ENCODE measurements around the gene ZNF500. TPM values are rescaled to one million over a fixed set of nuclear protein-coding genes. Genes with fewer than 3 reads are reported as not detected.
A peak's percentile ranks its signal among the peaks of the same experiment; 100 is the strongest.

ZNF500 gene
- total RNA-seq, 2 donors from 2014 or later, result 6.1 to 21.2 TPM

DNA sequence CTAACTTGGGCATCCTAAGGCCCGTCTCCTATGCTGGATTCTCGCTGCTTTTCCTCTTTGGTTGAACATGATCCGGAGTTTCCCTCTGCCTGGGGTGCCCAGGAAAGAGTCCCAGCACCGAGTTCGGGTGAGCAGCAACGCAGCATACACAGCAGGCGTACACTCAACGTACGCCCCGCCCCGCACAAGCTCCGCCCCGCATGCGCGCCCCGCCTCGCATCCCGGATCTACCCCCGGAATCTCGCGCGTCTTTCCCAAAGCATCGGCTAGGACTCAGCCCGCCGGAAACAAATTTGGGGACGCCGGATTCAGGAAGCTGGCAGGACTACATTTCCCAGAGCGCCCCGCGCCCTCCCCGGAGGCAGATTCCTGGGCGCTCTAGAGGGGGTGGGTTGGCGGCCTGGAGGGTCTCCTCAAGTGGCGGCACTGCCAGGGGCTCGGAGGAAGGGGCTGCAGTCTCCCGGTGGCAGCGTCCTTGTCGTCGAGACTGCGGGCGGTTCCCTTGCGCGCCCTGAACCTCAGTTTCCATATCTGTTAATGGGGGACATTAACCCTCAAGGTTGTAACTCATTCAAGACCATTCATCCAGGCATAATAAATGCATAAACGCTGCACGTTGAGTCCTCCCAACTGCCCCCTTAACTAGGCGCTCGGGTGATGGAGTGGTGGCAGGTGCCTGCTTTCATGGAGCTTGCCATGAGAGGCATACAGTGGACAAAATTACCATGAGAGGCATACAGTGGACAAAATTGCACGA, 1.8 kb upstream of the ZNF500 start:
- ATAC-seq (ENCODE audit: insufficient number of reproducible peaks, low FRiP score, low read depth), result peak; percentile 91
- no peaks in the 10 kb centered on the region for H3K27me3 ChIP-seq (replicated peaks; ENCODE audit: insufficient read depth)
- DNase-seq (ENCODE audit: low spot score), result peak; percentile 86
- TF ChIP-seq CTCF (IDR thresholded peaks at IDR 0.05), result no peak
- H3K4me3 ChIP-seq, result peak overlapping the region; percentile 99
- H3K4me1 ChIP-seq (ENCODE audit: control insufficient read depth in 1 of 2, low read depth in 2 of 2), result peaks cover 11 to 26% of the 10 kb centered on the region in 2 donors
- H3K27ac ChIP-seq, result peak overlapping the region; percentile 90 to 91
- peaks cover 5% of the 10 kb centered on the region for H3K36me3 ChIP-seq
- H3K9me3 ChIP-seq, result no peaks in the 10 kb centered on the region

- no peaks in the 10 kb centered on the region for H3K27me3 ChIP-seq (replicated peaks; ENCODE audit: insufficient read depth)
- peaks cover 12% of the 10 kb centered on the region for H3K36me3 ChIP-seq
- ATAC-seq (ENCODE audit: insufficient number of reproducible peaks, low FRiP score, low read depth) (no peak), DNase-seq (ENCODE audit: low spot score) (no peak)
- H3K4me1 ChIP-seq (ENCODE audit: control insufficient read depth in 1 of 2, low read depth in 2 of 2), result peaks cover 11 to 26% of the 10 kb centered on the region in 2 donors
- peak overlapping the region; percentile 90 to 91 for H3K27ac ChIP-seq
- H3K4me3 ChIP-seq, result peak overlapping the region; percentile 99
- no peaks in the 10 kb centered on the region for H3K9me3 ChIP-seq
- TF ChIP-seq CTCF (IDR thresholded peaks at IDR 0.05), result no peak
These were observed 1.0 kb upstream of the ZNF500 start for GRCh38 chr16:4767872-4768548.

DNA sequence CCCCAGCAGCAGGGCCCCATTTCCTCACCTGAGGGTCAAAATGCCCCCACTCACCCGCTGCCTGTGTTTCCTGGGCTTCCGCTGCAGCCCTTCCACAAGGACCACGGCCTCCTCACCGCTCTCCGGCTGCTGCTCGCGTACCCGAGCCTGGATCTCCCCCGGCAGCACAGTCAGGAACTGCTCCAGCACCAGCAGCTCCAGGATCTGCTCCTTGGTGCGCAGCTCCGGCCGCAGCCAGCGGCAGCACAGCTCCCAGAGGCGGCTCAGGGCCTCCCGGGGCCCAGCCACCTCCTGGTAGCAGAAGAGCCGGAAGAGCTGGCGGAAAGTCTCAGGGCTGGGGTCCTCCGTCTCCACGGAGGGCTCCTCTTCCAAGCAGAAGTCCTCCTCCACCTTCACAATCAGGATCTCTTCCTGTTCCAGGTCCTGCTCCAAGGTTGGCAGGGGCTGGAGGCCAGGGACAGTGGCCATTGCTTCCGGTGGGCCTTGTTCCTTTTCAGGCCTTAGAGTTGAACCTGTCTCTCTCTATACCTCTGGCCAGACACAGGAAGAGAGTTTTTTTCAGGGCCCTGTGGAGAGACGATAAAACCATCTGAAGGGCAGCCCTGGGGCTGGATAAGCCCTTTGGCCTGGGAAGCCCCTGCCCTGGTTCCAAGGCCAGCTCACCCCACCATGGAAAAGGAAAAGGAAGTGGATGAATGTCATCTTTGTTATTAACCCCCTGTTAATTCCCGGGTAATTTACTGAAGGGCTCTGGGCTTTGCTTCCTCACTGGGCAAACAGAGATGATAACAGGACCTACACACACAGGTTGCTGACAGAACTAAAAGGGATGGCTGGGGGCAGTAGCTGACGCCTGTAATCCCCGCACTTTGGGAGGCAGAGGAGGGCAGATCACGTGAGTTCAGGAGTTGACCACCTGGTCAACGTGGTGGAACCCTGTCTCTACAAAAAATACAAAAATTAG, 1.2 kb downstream of the ZNF500 start:
- H3K27ac ChIP-seq, result no peak overlapping the region
- H3K4me1 ChIP-seq (ENCODE audit: control insufficient read depth in 1 of 2, low read depth in 2 of 2), result peaks cover 11 to 26% of the 10 kb centered on the region in 2 donors
- ATAC-seq (ENCODE audit: insufficient number of reproducible peaks, low FRiP score, low read depth), result no peak
- no peak for DNase-seq (ENCODE audit: low spot score)
- H3K4me3 ChIP-seq, result peak overlapping the region; percentile 99
- peaks cover 29% of the 10 kb centered on the region for H3K36me3 ChIP-seq
- no peaks in the 10 kb centered on the region for H3K27me3 ChIP-seq (replicated peaks; ENCODE audit: insufficient read depth)
- no peaks in the 10 kb centered on the region for H3K9me3 ChIP-seq
- no peak for TF ChIP-seq CTCF (IDR thresholded peaks at IDR 0.05)

GRCh38 chr16:4763791-4764190, 3.2 kb downstream of the ZNF500 start:
- no peaks in the 10 kb centered on the region for H3K9me3 ChIP-seq
- DNase-seq (ENCODE audit: low spot score), result no peak
- no peak overlapping the region for H3K4me3 ChIP-seq
- peaks cover 45% of the 10 kb centered on the region for H3K36me3 ChIP-seq
- H3K27ac ChIP-seq, result no peak overlapping the region
- H3K4me1 ChIP-seq (ENCODE audit: control insufficient read depth in 1 of 2, low read depth in 2 of 2), result peaks cover 11 to 22% of the 10 kb centered on the region in 2 donors
- H3K27me3 ChIP-seq (replicated peaks; ENCODE audit: insufficient read depth), result no peaks in the 10 kb centered on the region
- no peak for ATAC-seq (ENCODE audit: insufficient number of reproducible peaks, low FRiP score, low read depth)
- TF ChIP-seq CTCF (IDR thresholded peaks at IDR 0.05), result no peak
